HEK293 (cell line): ENCODE data around the gene GGNBP2.
A peak's percentile ranks its signal among the peaks of the same experiment; 100 is the strongest.

Experiments
- CTCF ChIA-PET: fragments of 350-600 bp; formaldehyde crosslinking; extraction: SDS; loops from one replicate; lab custom pipeline; 2021; ENCODE audit warnings: antibody characterized with exemption; lab: Yijun Ruan, JAX
- POLR2A ChIA-PET: fragments of 300-600 bp; formaldehyde crosslinking; extraction: SDS; loops from one replicate; lab custom pipeline; 2020; ENCODE audit warnings: antibody characterized with exemption, inconsistent platforms; lab: Yijun Ruan, JAX
- H3K27ac ChIP-seq: fragments of 200-500 bp; sonication (Bioruptor generic); 2 replicates; pipeline ENCODE4 v1.5.1; 2014; ENCODE audit warnings: low read depth, low read length, control low read depth, inconsistent platforms; ENCODE audit errors: extremely low read depth
- H3K36me3 ChIP-seq, 2 experiments: fragments of 200-500 bp in 1 of 2; sonication (Bioruptor generic) in 1 of 2; 1 replicate in 1 of 2; 2 replicates in 1 of 2; pipeline ENCODE4 v1.5.1; 2014 to 2017; ENCODE audit warnings: inconsistent platforms in 2 of 2, low read length in 2 of 2; ENCODE audit not compliant: control insufficient read depth in 2 of 2, insufficient read depth in 1 of 2
- H3K4me1 ChIP-seq: fragments of 200-500 bp; sonication (Bioruptor generic); 2 replicates; pipeline ENCODE4 v1.5.1; 2014; ENCODE audit warnings: mild to moderate bottlenecking, low read length, inconsistent platforms; ENCODE audit not compliant: control insufficient read depth, insufficient read depth
- H3K4me3 ChIP-seq: 2 replicates; pipeline ENCODE4 v1.5.1; 2011; ENCODE audit warnings: low read depth, mild to moderate bottlenecking, control low read depth, low read length, moderate library complexity
- H3K9me3 ChIP-seq: fragments of 200-500 bp; sonication (Bioruptor generic); 2 replicates; pipeline ENCODE4 v1.5.1; 2014; ENCODE audit warnings: low read depth, low read length, inconsistent platforms; ENCODE audit not compliant: control insufficient read depth, insufficient read depth
- GLIS2 ChIP-seq: fragments of 450-650 bp; formaldehyde crosslinking; IDR thresholded peaks from 2 replicates; pipeline ENCODE4 v1.5.1; 2016; ENCODE audit warnings: missing biosample characterization, missing genetic modification characterization
- IKZF3 ChIP-seq: fragments of 450-650 bp; IDR thresholded peaks from 2 replicates; pipeline ENCODE4 v1.5.0; 2018; ENCODE audit warnings: missing biosample characterization, mild to moderate bottlenecking, missing genetic modification characterization, moderate library complexity
- KLF16 ChIP-seq: fragments of 450-650 bp; formaldehyde crosslinking; IDR thresholded peaks from 2 replicates; pipeline ENCODE4 v1.5.1; 2017; ENCODE audit warnings: missing biosample characterization, missing genetic modification characterization
- MZF1 ChIP-seq: fragments of 450-650 bp; formaldehyde crosslinking; IDR thresholded peaks from 2 replicates; pipeline ENCODE4 v1.5.1; 2017; ENCODE audit warnings: missing biosample characterization, missing genetic modification characterization, borderline replicate concordance
- PRDM1 ChIP-seq: fragments of 450-650 bp; formaldehyde crosslinking; IDR thresholded peaks from 2 replicates; pipeline ENCODE4; 2016; ENCODE audit warnings: missing biosample characterization, missing genetic modification characterization
- ZBTB20 ChIP-seq: fragments of 450-650 bp; formaldehyde crosslinking; IDR thresholded peaks from 2 replicates; pipeline ENCODE4 v1.5.1; 2016; ENCODE audit warnings: missing biosample characterization, missing genetic modification characterization
- ZBTB7A ChIP-seq: fragments of 450-650 bp; formaldehyde crosslinking; IDR thresholded peaks from 2 replicates; pipeline ENCODE4 v1.5.1; 2016; ENCODE audit warnings: low read depth, missing biosample characterization, missing genetic modification characterization
- ZBTB8A ChIP-seq: fragments of 450-650 bp; formaldehyde crosslinking; IDR thresholded peaks from 2 replicates; pipeline ENCODE4 v1.5.1; 2016; ENCODE audit warnings: missing biosample characterization, missing genetic modification characterization
- ZNF140 ChIP-seq: fragments of 450-650 bp; formaldehyde crosslinking; IDR thresholded peaks from 2 replicates; pipeline ENCODE4 v1.5.1; 2016; ENCODE audit warnings: missing biosample characterization, missing genetic modification characterization
- ZNF157 ChIP-seq: fragments of 450-650 bp; formaldehyde crosslinking; IDR thresholded peaks from 2 replicates; pipeline ENCODE4 v1.5.1; 2016; ENCODE audit warnings: missing biosample characterization, missing genetic modification characterization
- ZNF266 ChIP-seq: fragments of 450-650 bp; formaldehyde crosslinking; IDR thresholded peaks from 2 replicates; pipeline ENCODE4 v1.5.1; 2016; ENCODE audit warnings: missing biosample characterization, missing genetic modification characterization, low read depth
- ZNF280C ChIP-seq: fragments of 450-650 bp; formaldehyde crosslinking; IDR thresholded peaks from 2 replicates; pipeline ENCODE4 v1.5.1; 2016; ENCODE audit warnings: missing biosample characterization, missing genetic modification characterization
- ZNF398 ChIP-seq: fragments of 450-650 bp; formaldehyde crosslinking; IDR thresholded peaks from 2 replicates; pipeline ENCODE4 v1.5.1; 2017; ENCODE audit warnings: missing biosample characterization, missing genetic modification characterization
- ZNF426 ChIP-seq: fragments of 450-650 bp; formaldehyde crosslinking; IDR thresholded peaks from 2 replicates; pipeline ENCODE4 v1.5.1; 2017; ENCODE audit warnings: missing biosample characterization, missing genetic modification characterization, mild to moderate bottlenecking, inconsistent platforms, moderate library complexity
- ZNF561 ChIP-seq: fragments of 450-650 bp; IDR thresholded peaks from 2 replicates; pipeline ENCODE4 v1.5.1; 2018; ENCODE audit warnings: missing biosample characterization, missing genetic modification characterization, borderline replicate concordance
- ZNF621 ChIP-seq: fragments of 450-650 bp; formaldehyde crosslinking; IDR thresholded peaks from 2 replicates; pipeline ENCODE4 v1.5.1; 2017; ENCODE audit warnings: missing biosample characterization, missing genetic modification characterization
- ZNF626 ChIP-seq: fragments of 450-650 bp; sonication (Bioruptor Pico); formaldehyde crosslinking; IDR thresholded peaks from 2 replicates; pipeline ENCODE4 v1.5.1; 2018; ENCODE audit warnings: missing biosample characterization, missing genetic modification characterization, inconsistent platforms
- ZNF639 ChIP-seq: fragments of 450-650 bp; formaldehyde crosslinking; IDR thresholded peaks from 2 replicates; pipeline ENCODE4 v1.5.1; 2016; ENCODE audit warnings: missing biosample characterization, missing genetic modification characterization
- ZNF654 ChIP-seq: fragments of 450-650 bp; formaldehyde crosslinking; IDR thresholded peaks from 2 replicates; pipeline ENCODE4 v1.5.1; 2016; ENCODE audit warnings: low read depth, missing biosample characterization, missing genetic modification characterization
- ZNF664 ChIP-seq: fragments of 450-650 bp; formaldehyde crosslinking; IDR thresholded peaks from 2 replicates; pipeline ENCODE4 v1.5.1; 2016; ENCODE audit warnings: missing biosample characterization, missing genetic modification characterization
- ZNF670 ChIP-seq: fragments of 450-650 bp; formaldehyde crosslinking; IDR thresholded peaks from 2 replicates; pipeline ENCODE4 v1.5.1; 2016; ENCODE audit warnings: missing biosample characterization, missing genetic modification characterization, low read depth
- ZNF677 ChIP-seq: fragments of 450-650 bp; IDR thresholded peaks from 2 replicates; pipeline ENCODE4 v1.5.0; 2018; ENCODE audit warnings: missing biosample characterization, mild to moderate bottlenecking, missing genetic modification characterization, moderate library complexity
- ZNF76 ChIP-seq: fragments of 450-650 bp; formaldehyde crosslinking; IDR thresholded peaks from 2 replicates; pipeline ENCODE4; 2016; ENCODE audit warnings: low read depth, missing biosample characterization, missing genetic modification characterization, borderline replicate concordance
- ZNF777 ChIP-seq: fragments of 450-650 bp; formaldehyde crosslinking; IDR thresholded peaks from 2 replicates; pipeline ENCODE4 v1.5.1; 2017; ENCODE audit warnings: missing biosample characterization, missing genetic modification characterization, borderline replicate concordance
- ZNF830 ChIP-seq: fragments of 450-650 bp; IDR thresholded peaks from 2 replicates; pipeline ENCODE4 v1.5.0; 2018; ENCODE audit warnings: missing biosample characterization, missing genetic modification characterization, low read depth, mild to moderate bottlenecking, moderate library complexity

Gene GGNBP2

GRCh38 chr17:36586138-36586537, 41.4 kb downstream of the GGNBP2 start:
- ChIA-PET POLR2A (interaction anchor here (0.8 kb wide), 1 partner anchor 9 kb away, joined by 3 read pairs; no protein-coding TSS in a partner anchor), CTCF (interaction anchor here (0.5 to 1.5 kb wide), 3 partner anchors 17 to 950 kb away, joined by 3 to 6 read pairs (median 4); no protein-coding TSS in a partner anchor)
- H3K36me3 ChIP-seq: peaks cover 76 to 89% of the 10 kb centered on the region in 2 experiments
- H3K4me3 ChIP-seq: no peak overlapping the region
- TF ChIP-seq ZNF621 (tag by site-specific recombination) (no peak), ZNF777 (tag by site-specific recombination) (no peak), ZNF654 (no peak), ZNF677 (tag by site-specific recombination) (no peak), ZNF76 (tag by site-specific recombination) (no peak), ZNF266 (tag by site-specific recombination) (no peak), ZNF670 (no peak), ZNF280C (tag by site-specific recombination) (no peak), ZBTB20 (tag by site-specific recombination) (no peak)
- no peaks in the 10 kb centered on the region for H3K9me3 ChIP-seq
- H3K27ac ChIP-seq: no peak overlapping the region
- peaks cover 3% of the 10 kb centered on the region; the same call in 1 of the 2 replicates for H3K4me1 ChIP-seq

- peaks cover 38 to 68% of the 10 kb centered on the region in 2 experiments for H3K36me3 ChIP-seq
- no peak overlapping the region for H3K27ac ChIP-seq
- H3K9me3 ChIP-seq: no peaks in the 10 kb centered on the region
- no peak overlapping the region for H3K4me3 ChIP-seq
- H3K4me1 ChIP-seq: peaks cover 10% of the 10 kb centered on the region; the same call in 1 of the 2 replicates
- CTCF ChIA-PET: no interaction called here
- POLR2A ChIA-PET: interaction anchor here (0.8 to 1.5 kb wide), 2 partner anchors 11 to 12 kb away, joined by 3 to 4 read pairs; partner anchors contain the start of gene MRM1
- 0 out of 2 replicates have a peak, but pooled peaks have one; percentile 10 for TF ChIP-seq ZNF664 (tag by site-specific recombination)
- TF ChIP-seq ZNF426 (tag by site-specific recombination): no peak
- TF ChIP-seq, all 188 proteins: peak for 1
Measured at GRCh38 chr17:36590082-36590481, 45.4 kb downstream of the GGNBP2 start.

GRCh38 chr17:36591434-36592315, 47.0 kb downstream of the GGNBP2 start, which contains the start of gene DHRS11:
Gene DHRS11 (plus strand): TSS chr17:36591879. CDS start chr17:36592010, 131 bp downstream.
- peak within 1 kb of the TSS; percentile 77 for H3K4me3 ChIP-seq
- H3K4me1 ChIP-seq: peaks cover 10% of the 10 kb centered on the region; the same call in 1 of the 2 replicates
- CTCF ChIA-PET: interaction anchor here (0.6 to 3.0 kb wide), 2 partner anchors 9 to 11 kb away, joined by 4 to 32 read pairs; partner anchors contain the start of gene MRM1
- H3K36me3 ChIP-seq: peaks cover 23 to 68% of the 10 kb centered on the region in 2 experiments
- no peaks in the 10 kb centered on the region for H3K9me3 ChIP-seq
- H3K27ac ChIP-seq: peak within 1 kb of the TSS; percentile 86
- POLR2A ChIA-PET: interaction anchor here (0.6 to 3.4 kb wide), 7 partner anchors 8 to 782 kb away, joined by 3 to 70 read pairs (median 3); partner anchors contain the start of genes GGNBP2, MRM1, MYO19 and PIGW
- TF ChIP-seq IKZF3 (tag by site-specific recombination): peak; percentile 78
- peak; percentile 51 for TF ChIP-seq ZNF677 (tag by site-specific recombination)
- TF ChIP-seq KLF16 (tag by site-specific recombination): no peak
- TF ChIP-seq ZNF561 (tag by site-specific recombination): peak; percentile 32; the same call in 1 of the 2 replicates
- no peak for TF ChIP-seq ZNF157 (tag by site-specific recombination)
- TF ChIP-seq ZBTB8A (tag by site-specific recombination): 0 out of 2 replicates have a peak, but pooled peaks have one; percentile 41
- TF ChIP-seq ZNF140: no peak
- no peak for TF ChIP-seq PRDM1 (tag by site-specific recombination)
- no peak for TF ChIP-seq ZNF639
- TF ChIP-seq MZF1: peak; percentile 25; the same call in 1 of the 2 replicates
- no peak for TF ChIP-seq ZNF398
- no peak for TF ChIP-seq ZNF830 (tag by site-specific recombination)
- no peak for TF ChIP-seq ZNF626 (tag by site-specific recombination)
- TF ChIP-seq ZBTB7A (tag by site-specific recombination): no peak
- TF ChIP-seq GLIS2 (tag by site-specific recombination): peak; percentile 67; the same call in 1 of the 2 replicates
